GM13976 (cell line): ENCODE data around the gene EXOC4.

Source experiments
- DNase-seq: peaks from one replicate; pipeline ENCODE4 v3.0.0; 2012; ENCODE audit warnings: low spot score
- CTCF ChIP-seq: IDR thresholded peaks from 2 replicates; pipeline ENCODE4 v1.5.1; 2012; ENCODE audit warnings: borderline replicate concordance, mild to moderate bottlenecking; ENCODE audit not compliant: insufficient read depth; ENCODE audit errors: extremely low read depth, missing control alignments, control extremely low read depth
- in situ Hi-C: fragments of 300-500 bp; cut with MboI; formaldehyde crosslinking; loops from one replicate; pipeline ENCODE4 v1.12.0; 2022; ENCODE audit warnings: low sequenced_read_pairs, mixed read lengths, inconsistent platforms; ENCODE audit not compliant: unreplicated experiment

The EXOC4 gene

GRCh38 chr7:133233142-133233541, 19.7 kb upstream of the EXOC4 start:
- in situ Hi-C loops: no loop called here
- no peak for DNase-seq
- no peak for TF ChIP-seq CTCF

GRCh38 chr7:133234961-133235875, 17.7 kb upstream of the EXOC4 start:
- in situ Hi-C loops: no loop called here
- DNase-seq: no peak
- TF ChIP-seq CTCF: no peak

GRCh38 chr7:133237545-133237944, 15.3 kb upstream of the EXOC4 start:
- in situ Hi-C loops: no loop called here
- no peak for DNase-seq
- TF ChIP-seq CTCF: no peak

GRCh38 chr7:133240302-133240701, 12.6 kb upstream of the EXOC4 start:
- no peak for DNase-seq
- in situ Hi-C loops: no loop called here
- TF ChIP-seq CTCF: no peak

- TF ChIP-seq CTCF: no peak
- no peak for DNase-seq
- in situ Hi-C loops: no loop called here
These were observed 6.3 kb upstream of the EXOC4 start for GRCh38 chr7:133246558-133246957.

- TF ChIP-seq CTCF: no peak
- no peak for DNase-seq
- in situ Hi-C loops: no loop called here
These were observed 4.0 kb upstream of the EXOC4 start for GRCh38 chr7:133248901-133249300.
